Endothelial cell of umbilical vein (primary cell): ENCODE measurements around the gene PSMB3. TPM values are rescaled to one million over a fixed set of nuclear protein-coding genes. Genes with fewer than 3 reads are reported as not detected.

Experiments
- BruUV-seq: library from RNA; stranded (reverse); fragments of 400-500 nt; replicated peaks from 2 replicates; lab custom pipeline; 2021; lab: Mats Ljungman, UMichigan
- CTCF ChIA-PET: fragments of 300-600, 350-600 bp; sonication (Branson Sonifier 250); formaldehyde crosslinking; loops from one replicate; lab custom pipeline; 2021; ENCODE audit warnings: antibody characterized with exemption, inconsistent platforms; lab: Charles Lee
- POLR2A ChIA-PET: fragments of 300-600, 350-600 bp; sonication (Branson Sonifier 250); formaldehyde crosslinking; loops from one replicate; lab custom pipeline; 2021; ENCODE audit warnings: antibody characterized with exemption, inconsistent platforms; lab: Charles Lee
- DNase-seq: peaks from one replicate; pipeline ENCODE4 v3.0.0-alpha.2; 2011; ENCODE audit warnings: low read depth, low spot score
- FAIRE-seq: peaks from 2 replicates; lab custom pipeline; 2011; peaks lifted over from hg19 to GRCh38; lab: Jason Lieb, UNC
- H2AFZ ChIP-seq: 2 replicates; pipeline ENCODE4 v1.6.0; 2012; ENCODE audit warnings: low read depth, low read length, control low read depth, inconsistent platforms
- H3K27ac ChIP-seq: 2 replicates; pipeline ENCODE4 v1.5.1; 2011; ENCODE audit warnings: low read depth, mild to moderate bottlenecking, control low read depth, low read length, moderate library complexity; ENCODE audit not compliant: insufficient read depth
- H3K27me3 ChIP-seq, 2 experiments: 2 replicates each; pipeline versions ENCODE4 v1.6.0 to v1.6.1; 2011; ENCODE audit warnings: low read length in 2 of 2, mixed read lengths in 1 of 2; ENCODE audit not compliant: control insufficient read depth in 2 of 2, insufficient read depth in 2 of 2
- H3K36me3 ChIP-seq, 2 experiments: 2 replicates in 1 of 2; 3 replicates in 1 of 2; pipeline ENCODE4 v1.5.1; 2011; ENCODE audit warnings: low read length in 2 of 2, mild to moderate bottlenecking in 1 of 2, moderate library complexity in 1 of 2; ENCODE audit not compliant: control insufficient read depth in 2 of 2, insufficient read depth in 2 of 2; ENCODE audit errors: extremely low read depth in 1 of 2
- H3K4me1 ChIP-seq: 3 replicates; pipeline ENCODE4 v1.5.1; 2011; ENCODE audit warnings: mild to moderate bottlenecking, low read length; ENCODE audit not compliant: control insufficient read depth, insufficient read depth; ENCODE audit errors: extremely low read depth
- H3K4me2 ChIP-seq: 2 replicates; pipeline ENCODE4 v1.6.1; 2011; ENCODE audit warnings: low read length, control low read depth, mixed read lengths; ENCODE audit not compliant: insufficient read depth
- H3K4me3 ChIP-seq, 3 experiments: fragments of 200-600 bp in 1 of 3; sonication (generic), shearing (Covaris generic) in 1 of 3; replicated peaks in 1 of 3; 2 replicates each; pipeline ENCODE4 v1.5.1; 2011 to 2016; ENCODE audit warnings: control low read depth in 3 of 3, low read length in 3 of 3, mild to moderate bottlenecking in 2 of 3, inconsistent platforms in 1 of 3, low read depth in 1 of 3, moderate library complexity in 1 of 3; ENCODE audit not compliant: insufficient read depth in 1 of 3
- H3K79me2 ChIP-seq: 2 replicates; pipeline ENCODE4 v1.6.0; 2012; ENCODE audit warnings: low read length, inconsistent platforms; ENCODE audit not compliant: control insufficient read depth, insufficient read depth
- H3K9ac ChIP-seq: replicated peaks from 2 replicates; pipeline ENCODE3; 2011; ENCODE audit warnings: low read length, control low read depth; ENCODE audit not compliant: insufficient read depth; ENCODE audit errors: extremely low read depth
- H3K9me1 ChIP-seq: replicated peaks from 3 replicates; pipeline ENCODE4 v1.6.0; 2011; ENCODE audit warnings: mild to moderate bottlenecking, low read length; ENCODE audit not compliant: control insufficient read depth, insufficient read depth; ENCODE audit errors: extremely low read depth
- H3K9me3 ChIP-seq: replicated peaks from 2 replicates; pipeline ENCODE4 v1.5.1; 2012; ENCODE audit warnings: low read length, inconsistent platforms; ENCODE audit not compliant: control insufficient read depth, insufficient read depth
- H4K20me1 ChIP-seq: replicated peaks from 2 replicates; pipeline ENCODE3; 2011; ENCODE audit warnings: mild to moderate bottlenecking, low read length; ENCODE audit not compliant: control insufficient read depth, insufficient read depth; ENCODE audit errors: extremely low read depth
- CTCF ChIP-seq, 2 donors: IDR thresholded peaks; 1 replicate in 1 of 2; 2 replicates in 1 of 2; pipeline ENCODE4 v1.5.1; 2011; ENCODE audit warnings: low read length in 2 of 2, mild to moderate bottlenecking in 2 of 2, moderate library complexity in 2 of 2, control low read depth in 1 of 2, inconsistent platforms in 1 of 2, low read depth in 1 of 2; ENCODE audit not compliant: insufficient read depth in 1 of 2; ENCODE audit errors: extremely low read depth in 1 of 2
- EZH2 ChIP-seq: IDR thresholded peaks from 2 replicates; pipeline ENCODE4 v1.6.1; 2012; ENCODE audit warnings: borderline replicate concordance, low read depth, mild to moderate bottlenecking, moderate library complexity, low read length, inconsistent platforms; ENCODE audit not compliant: severe bottlenecking
- FOS ChIP-seq: IDR thresholded peaks from 2 replicates; pipeline ENCODE4 v1.6.1; 2011; ENCODE audit warnings: mild to moderate bottlenecking, low read length, moderate library complexity, borderline replicate concordance; ENCODE audit not compliant: insufficient read depth
- GATA2 ChIP-seq: IDR thresholded peaks from 2 replicates; pipeline ENCODE4 v1.7.0; 2011; ENCODE audit warnings: low read depth, mild to moderate bottlenecking, moderate library complexity, mixed read lengths, low read length; ENCODE audit not compliant: insufficient read length, insufficient read depth
- JUN ChIP-seq: IDR thresholded peaks from 2 replicates; pipeline ENCODE4 v1.6.1; 2011; ENCODE audit warnings: borderline replicate concordance, low read depth; ENCODE audit not compliant: insufficient read length, insufficient read depth
- MAX ChIP-seq: IDR thresholded peaks from 2 replicates; pipeline ENCODE4 v1.6.1; 2011; ENCODE audit not compliant: insufficient read depth, insufficient read length
- MYC ChIP-seq: IDR thresholded peaks from one replicate; pipeline ENCODE4 v1.6.1; 2011; ENCODE audit warnings: mild to moderate bottlenecking, low read depth, low read length
- POLR2A ChIP-seq: IDR thresholded peaks from 2 replicates; pipeline ENCODE4 v1.6.1; 2012; ENCODE audit warnings: low read depth, mild to moderate bottlenecking, control low read depth, low read length
- POLR2AphosphoS5 ChIP-seq: IDR thresholded peaks from 2 replicates; pipeline ENCODE4 v1.6.1; 2012; ENCODE audit warnings: low read depth, mild to moderate bottlenecking, control low read depth, low read length, moderate library complexity; ENCODE audit not compliant: insufficient read depth
- dilution Hi-C: fragments of 300-500 bp; cut with MboI; formaldehyde crosslinking; loops from one replicate; pipeline ENCODE4 v1.15.0; 2019; ENCODE audit warnings: low sequenced_read_pairs; ENCODE audit not compliant: extremely low pct_ligation_motif_present
- intact Hi-C: fragments of 100-400 bp; cut with micrococcal nuclease; formaldehyde crosslinking; loops from one replicate; pipeline ENCODE4 v1.10.0; 2022
- polyA plus RNA-seq, 4 experiments: library from polyadenylated mRNA; depleted of rRNA in 3 of 4; stranded (reverse) in 3 of 4; unstranded in 1 of 4; fragments of >200 nt; gene quantifications; 2 replicates each; pipeline versions ENCODE4 v1.2.1 to v1.2.3, GENCODE V29; 2011 to 2012; ENCODE audit warnings: missing spikeins in 1 of 4
- total RNA-seq: library from RNA; stranded (reverse); gene quantifications from 2 replicates; pipeline ENCODE4 v1.2.3, GENCODE V29; 2021

Gene PSMB3
- total and polyA plus RNA-seq, 2 donors (not counting 3 experiments of a cell fraction or from before 2014, with no cell fraction given), result 213 to 685 TPM

- ChIA-PET POLR2A (no interaction called here), CTCF (interaction anchor here (0.7 kb wide), 1 partner anchor 14 kb away, joined by 3 read pairs; no protein-coding TSS in a partner anchor)
- H3K4me1 ChIP-seq, result peaks cover 48% of the 10 kb centered on the region
- peak within 1 kb of the TSS; percentile 68 for H3K27ac ChIP-seq
- no peaks in the 10 kb centered on the region for H3K9me1 ChIP-seq
- H3K4me3 ChIP-seq, result peak within 1 kb of the TSS; percentile 80 to 90 (median 80)
- peak within 1 kb of the TSS; percentile 86 for H3K9ac ChIP-seq
- intact Hi-C loops (loop anchor here (2.0 kb wide), 1 partner anchor 46 kb away; no protein-coding TSS in a partner anchor), dilution Hi-C loops (no loop called here)
- peaks cover 2% of the 10 kb centered on the region for H4K20me1 ChIP-seq
- H3K9me3 ChIP-seq, result no peaks in the 10 kb centered on the region
- FAIRE-seq (no peak), DNase-seq (peak; percentile 83)
- peaks cover 57% of the 10 kb centered on the region for H3K79me2 ChIP-seq
- no TSS peak for BruUV-seq
- no peaks in the 10 kb centered on the region for H3K36me3 ChIP-seq
- H3K27me3 ChIP-seq, result no peaks in the 10 kb centered on the region
- H3K4me2 ChIP-seq, result peak within 1 kb of the TSS; percentile 88
- TF ChIP-seq POLR2AphosphoS5 (peak; percentile 67), POLR2A (peak; percentile 70), MAX (peak; percentile 88), FOS (no peak), MYC (peak; percentile 25)
- H2AFZ ChIP-seq, result peak within 1 kb of the TSS; percentile 65
Observed at GRCh38 chr17:38748149-38748891, 4.2 kb upstream of the PSMB3 start, which contains the start of gene PCGF2. Gene PCGF2 (minus strand): TSS chr17:38748336. CDS start chr17:38740402, 7,934 bp downstream.

- Histone ChIP-seq H3K9me3 (no peaks in the 10 kb centered on the region), H3K4me2 (peak overlapping the region; percentile 88), H3K4me3 (peak overlapping the region; percentile 28 to 80 (median 36)), H3K9me1 (no peaks in the 10 kb centered on the region), H2AFZ (no peak overlapping the region), H3K9ac (peak overlapping the region; percentile 61), H3K27ac (peak overlapping the region; percentile 56), H3K27me3 (no peaks in the 10 kb centered on the region), H3K36me3 (no peaks in the 10 kb centered on the region), H3K79me2 (peaks cover 55% of the 10 kb centered on the region), H4K20me1 (peaks cover 2% of the 10 kb centered on the region), H3K4me1 (peaks cover 50% of the 10 kb centered on the region)
- dilution Hi-C loops (no loop called here), intact Hi-C loops (loop anchor here (2.0 kb wide), 1 partner anchor 46 kb away; no protein-coding TSS in a partner anchor)
- FAIRE-seq (no peak), DNase-seq (no peak)
- ChIA-PET POLR2A (no interaction called here), CTCF (interaction anchor here (1.1 kb wide), 1 partner anchor 13 kb away, joined by 7 read pairs; no protein-coding TSS in a partner anchor)
- BruUV-seq, result no TSS peak
- TF ChIP-seq POLR2A (no peak), JUN (no peak), MAX (no peak), CTCF (IDR thresholded peaks at IDR 0.05; ENCODE audit: extremely low read depth in 1 of 2, insufficient read depth in 1 of 2, low read depth in 1 of 2, low read length in 2 of 2) (no peak), MYC (no peak), EZH2 (no peak), FOS (no peak), POLR2AphosphoS5 (no peak), GATA2 (no peak)
Observed at GRCh38 chr17:38748892-38749222, 3.7 kb upstream of the PSMB3 start.
